GM18502 (cell line): ENCODE measurements around the gene TMEM185B.

Experiments used
- ATAC-seq: cut with Tn5 transposase; IDR thresholded peaks from one replicate; pipeline ENCODE4 v1.9.1; 2021; ENCODE audit warnings: mild to moderate bottlenecking; ENCODE audit not compliant: unreplicated experiment, poor library complexity

TMEM185B gene

GRCh38 chr2:120252225-120253020 lies 29.2 kb upstream of the TMEM185B start, which contains the start of gene RALB:
TSS of gene RALB (plus strand) at chr2:120252852. CDS start at chr2:120278665, 25,813 bp downstream.
- peak; percentile 95 for ATAC-seq

DNA sequence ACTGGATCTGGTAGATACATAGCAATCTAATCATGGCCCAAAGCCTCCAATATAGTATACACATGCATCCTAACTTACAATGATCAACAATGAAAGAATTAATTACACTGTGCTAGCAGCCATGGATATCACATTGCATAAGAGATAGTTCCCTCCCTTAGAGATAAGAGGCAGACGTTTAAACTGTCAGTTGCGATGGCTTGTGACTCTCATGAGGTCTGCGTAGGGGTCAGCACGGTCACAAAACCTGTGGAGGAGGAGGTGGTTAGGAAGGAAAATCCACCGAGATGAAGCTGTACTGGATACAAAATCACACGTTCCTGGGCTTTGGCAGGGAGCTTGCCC lies 28.7 kb upstream of the TMEM185B start:
- no peak for ATAC-seq

- ATAC-seq, result no peak
Measured at GRCh38 chr2:120251078-120251477, 27.9 kb upstream of the TMEM185B start.

GRCh38 chr2:120250640-120251039 lies 27.4 kb upstream of the TMEM185B start:
- ATAC-seq, result no peak

- no peak for ATAC-seq
Measured at GRCh38 chr2:120247851-120248250, 24.7 kb upstream of the TMEM185B start.

- ATAC-seq, result no peak
Measured at GRCh38 chr2:120246546-120247300, 23.5 kb upstream of the TMEM185B start.

GRCh38 chr2:120245520-120246332 lies 22.5 kb upstream of the TMEM185B start:
- no peak for ATAC-seq

- no peak for ATAC-seq
Measured at GRCh38 chr2:120244656-120245519, 21.7 kb upstream of the TMEM185B start.

GRCh38 chr2:120243875-120244553 lies 20.8 kb upstream of the TMEM185B start:
- ATAC-seq, result no peak

DNA sequence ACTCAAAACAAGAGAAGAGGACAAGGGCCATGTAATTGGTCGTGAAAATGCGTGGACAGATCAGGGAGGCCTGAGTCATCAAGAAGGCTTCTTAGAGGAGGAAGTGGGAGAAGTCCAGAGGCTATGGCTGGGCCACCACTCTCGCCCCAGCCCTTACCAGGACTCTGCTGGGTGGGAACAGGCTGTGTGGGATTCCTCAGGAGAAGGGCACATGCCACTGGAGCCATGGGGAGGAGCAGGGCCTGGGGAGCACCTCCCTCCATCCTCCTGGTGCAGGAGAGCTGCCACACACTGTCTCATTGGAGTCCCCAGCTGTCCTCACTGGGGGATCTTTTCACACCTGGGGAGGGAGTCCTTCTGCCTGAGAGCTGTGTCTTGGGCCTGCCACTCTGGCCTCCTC lies 20.0 kb upstream of the TMEM185B start:
- no peak for ATAC-seq

DNA sequence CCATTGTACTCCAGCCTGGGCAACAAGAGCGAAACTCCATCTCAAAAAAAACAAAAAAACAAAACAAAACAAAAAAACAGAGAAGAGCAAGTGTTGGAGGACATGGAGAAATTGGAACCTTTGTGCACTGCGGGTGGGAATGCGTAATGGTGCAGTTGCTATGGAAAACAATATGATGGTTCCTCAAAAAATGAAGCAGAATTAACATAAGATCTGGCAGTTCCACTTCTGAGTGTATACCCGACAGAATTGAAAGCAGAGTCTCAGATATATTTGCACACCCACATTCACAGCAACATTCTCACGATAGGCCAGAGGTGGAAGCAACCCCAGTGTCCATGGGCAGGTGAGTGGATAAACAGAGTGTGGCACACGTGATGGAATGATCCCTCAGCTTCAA lies 18.5 kb upstream of the TMEM185B start:
- no peak for ATAC-seq

GRCh38 chr2:120240901-120241429 lies 17.8 kb upstream of the TMEM185B start:
- ATAC-seq, result no peak

GRCh38 chr2:120239488-120240287 lies 16.5 kb upstream of the TMEM185B start:
- no peak for ATAC-seq

GRCh38 chr2:120238728-120239487 lies 15.7 kb upstream of the TMEM185B start:
- no peak for ATAC-seq

GRCh38 chr2:120237491-120237902 lies 14.3 kb upstream of the TMEM185B start:
- no peak for ATAC-seq

DNA sequence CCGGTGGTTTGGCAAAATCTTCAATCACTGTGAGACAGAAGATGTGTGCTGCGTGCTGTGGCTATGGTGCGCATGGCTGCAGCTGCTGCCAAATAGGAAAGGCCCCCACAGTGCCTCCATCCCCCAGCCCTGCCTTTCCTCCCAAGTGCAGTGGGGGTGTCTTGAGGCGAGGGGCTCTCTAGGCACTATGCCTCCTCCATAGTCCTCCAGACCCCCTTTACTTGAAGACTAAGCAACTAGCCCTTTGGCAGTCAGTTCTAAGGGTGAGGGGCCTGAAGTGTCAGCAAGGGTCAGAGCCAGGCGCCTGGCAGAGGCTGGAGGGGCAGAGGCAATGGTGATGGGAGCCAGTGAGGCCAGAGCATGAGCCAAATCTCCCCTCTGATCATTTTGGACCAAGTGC lies 13.6 kb upstream of the TMEM185B start:
- ATAC-seq, result no peak

GRCh38 chr2:120236316-120236715 lies 13.1 kb upstream of the TMEM185B start:
- no peak for ATAC-seq

GRCh38 chr2:120235681-120236080 lies 12.5 kb upstream of the TMEM185B start:
- no peak for ATAC-seq
